GM19395 (cell line): Measurements from ENCODE around the gene C1QTNF8.

Source experiments
- ATAC-seq: cut with Tn5 transposase; IDR thresholded peaks from one replicate; pipeline ENCODE4 v1.9.1; 2021; ENCODE audit warnings: mild to moderate bottlenecking, moderate library complexity; ENCODE audit not compliant: unreplicated experiment

The C1QTNF8 gene

DNA sequence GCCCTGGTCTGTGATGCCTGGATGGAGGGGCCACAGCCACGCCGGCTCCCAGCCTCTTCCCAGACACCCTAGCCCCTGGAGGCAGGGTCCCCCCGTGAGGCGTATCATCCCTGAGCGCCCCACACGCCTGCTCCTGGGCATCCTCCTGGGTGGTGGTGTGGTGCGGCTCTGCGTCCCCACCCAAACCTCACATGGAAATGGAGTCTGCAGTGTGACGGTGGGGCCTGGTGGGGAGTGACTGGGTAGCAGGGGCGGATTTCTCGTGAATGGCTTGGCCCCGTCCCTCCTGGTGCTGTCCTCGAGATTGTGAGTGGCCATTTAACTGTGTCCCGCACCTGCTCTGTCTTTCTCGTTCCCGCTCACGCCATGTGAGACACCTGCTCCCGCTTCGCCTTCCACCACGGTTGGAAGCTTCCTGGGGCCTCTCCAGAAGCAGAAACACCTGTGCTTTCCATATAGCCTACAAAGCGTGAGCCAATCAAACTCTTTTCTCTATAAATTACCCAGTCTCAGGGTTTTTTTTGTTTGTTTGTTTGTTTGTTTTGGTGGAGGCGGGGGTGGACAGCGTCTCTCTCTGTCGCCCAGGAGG is 29.4 kb downstream of the C1QTNF8 start:
- no peak for ATAC-seq

DNA sequence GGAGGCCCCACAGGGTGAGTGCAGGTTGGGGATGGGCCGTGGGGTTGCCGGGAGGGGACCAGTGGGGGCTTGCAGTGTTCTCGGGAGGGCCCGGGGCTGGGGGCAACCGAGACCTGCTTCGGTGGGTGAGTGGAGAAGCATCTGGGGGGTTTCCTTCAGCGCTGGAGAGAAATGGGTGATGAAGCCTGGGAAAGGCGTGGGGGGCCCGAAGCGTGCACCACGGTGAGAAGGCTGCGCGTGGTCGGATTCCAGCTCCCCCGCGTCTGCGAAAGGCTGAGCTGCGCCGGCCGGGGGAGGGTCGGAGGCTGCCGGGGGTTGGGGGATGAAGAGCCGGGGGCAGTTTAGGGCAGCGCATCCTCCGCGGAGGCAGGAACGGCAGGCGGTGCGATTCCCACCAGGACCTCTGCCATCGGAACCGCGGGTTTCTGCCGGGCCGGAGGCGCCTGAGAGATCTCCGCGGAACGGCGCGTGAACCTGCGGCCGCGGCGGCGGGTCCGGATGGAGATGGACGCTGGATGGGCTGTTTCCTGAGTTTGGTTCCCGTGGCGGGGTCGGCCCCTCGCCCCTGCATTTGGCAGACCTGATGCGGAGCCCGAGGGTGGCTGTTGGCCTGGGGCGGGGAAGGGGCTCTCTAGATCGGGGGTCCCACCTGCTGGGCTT is 30.4 kb downstream of the C1QTNF8 start:
- no peak for ATAC-seq

DNA sequence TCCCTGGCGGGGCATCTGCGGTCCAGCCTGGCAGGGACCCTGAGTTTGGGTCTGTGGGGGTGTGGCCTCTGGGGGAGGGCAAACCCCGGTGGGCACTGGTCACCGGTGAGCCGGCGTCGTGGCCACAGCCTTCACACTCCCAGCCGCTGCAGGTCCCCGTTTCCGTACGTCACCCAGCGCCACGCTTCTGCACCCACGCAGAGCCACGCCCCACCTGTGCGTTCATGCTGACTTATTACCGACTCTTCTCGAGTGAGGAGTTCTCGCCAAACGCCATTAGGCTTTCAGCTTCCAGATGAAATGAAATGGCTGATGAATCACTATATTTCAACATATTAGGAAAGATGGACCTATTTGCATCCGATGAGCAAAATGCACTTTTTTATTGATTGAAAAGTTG is 32.3 kb downstream of the C1QTNF8 start:
- no peak for ATAC-seq

DNA sequence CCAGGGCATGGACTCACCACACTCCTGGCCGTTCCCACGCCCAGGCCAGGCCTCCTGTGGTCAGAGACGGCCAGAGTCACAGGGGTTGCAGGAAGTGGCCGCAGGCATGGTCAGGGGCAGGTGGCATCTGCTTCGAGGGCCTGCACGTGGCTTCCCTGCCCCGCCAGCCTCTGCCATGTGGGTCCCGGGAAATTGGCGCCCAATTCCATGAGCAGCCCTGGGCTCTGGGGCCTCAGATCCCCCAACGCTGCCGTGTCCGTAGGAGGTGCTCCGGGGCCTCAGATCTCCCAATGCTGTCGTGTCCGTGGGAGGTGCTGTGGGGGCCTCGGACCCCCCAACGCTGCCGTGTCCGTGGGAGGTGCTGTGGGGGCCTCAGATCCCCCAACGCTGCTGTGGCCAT is 33.1 kb downstream of the C1QTNF8 start:
- ATAC-seq: no peak

DNA sequence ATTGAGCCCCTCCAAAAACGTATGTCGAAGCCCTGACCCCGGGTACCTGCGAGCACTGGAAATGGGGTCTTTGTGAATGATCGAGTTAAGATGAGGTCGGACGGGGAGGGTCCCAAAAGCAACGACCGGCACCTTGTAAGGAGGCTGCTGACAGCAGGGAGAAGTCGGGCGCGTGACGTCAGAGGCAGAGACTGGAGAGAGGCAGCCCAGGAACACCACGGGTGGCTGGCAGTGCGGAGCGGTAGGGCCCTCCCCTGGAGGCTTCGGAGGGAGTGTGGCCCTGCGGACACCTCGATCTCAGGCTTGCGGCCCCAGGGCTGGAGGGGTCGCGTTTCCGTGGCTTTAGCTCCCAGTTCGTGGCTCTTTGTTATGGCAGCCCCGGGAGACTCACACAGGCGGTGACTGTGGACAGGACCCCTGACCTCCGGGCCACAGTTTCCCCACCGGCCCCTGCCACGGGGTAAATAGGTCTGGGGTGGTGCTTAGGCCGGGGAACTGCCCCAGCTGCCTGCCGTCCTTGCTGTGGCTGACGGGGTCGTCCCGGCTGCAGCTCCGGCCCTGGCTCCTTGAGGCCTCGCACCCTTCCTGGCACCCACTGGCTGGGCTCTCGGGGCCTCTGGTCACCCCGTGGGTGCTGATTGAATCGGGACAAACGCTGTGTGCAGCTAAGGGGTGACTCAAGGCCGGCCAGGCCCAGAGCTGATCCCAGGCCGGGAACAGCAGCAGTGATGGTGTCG is 34.1 kb downstream of the C1QTNF8 start:
- no peak for ATAC-seq

DNA sequence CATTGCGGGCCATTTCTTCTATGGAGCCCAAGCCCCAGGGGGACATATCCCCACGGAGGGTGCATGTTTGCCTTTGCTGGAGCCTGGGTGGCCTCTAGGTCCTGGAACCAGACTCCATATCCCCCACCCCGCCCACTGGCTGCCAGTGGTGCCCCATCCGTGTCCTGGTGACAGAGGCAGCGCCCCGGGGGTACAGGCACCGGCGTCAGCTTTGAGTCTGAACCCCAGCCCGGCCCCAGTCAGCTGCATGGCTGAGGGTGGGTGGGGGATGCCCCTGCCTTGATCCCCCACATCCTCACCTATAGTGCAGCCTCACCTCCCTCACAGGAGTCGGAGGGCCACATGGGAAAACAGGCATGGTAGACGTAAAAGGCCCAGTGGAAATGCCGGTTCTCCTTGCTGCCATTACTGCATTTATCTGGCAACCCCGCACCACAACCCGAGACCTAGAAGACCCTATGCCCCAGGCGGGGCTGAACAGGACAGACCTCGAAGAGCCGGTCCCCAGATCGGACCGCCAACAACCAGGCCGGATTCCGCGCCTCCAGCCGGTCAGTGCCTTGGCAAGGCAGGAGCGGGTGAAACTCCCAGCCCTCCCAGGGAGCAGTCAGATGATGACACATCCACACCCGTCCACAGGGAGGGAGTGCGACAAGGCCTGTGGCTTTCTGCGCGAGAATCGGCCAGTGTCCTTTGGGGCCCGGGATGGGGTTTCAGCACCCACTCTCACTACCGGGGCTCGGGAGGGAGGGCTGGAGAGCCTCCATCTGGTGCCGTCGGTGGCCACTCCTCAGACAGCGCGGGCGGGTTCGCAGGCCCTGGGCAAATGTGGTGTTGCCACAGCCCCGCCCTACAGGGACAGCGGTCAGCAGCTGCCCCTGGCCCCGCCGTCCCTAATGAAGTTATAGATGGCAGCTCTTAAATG is 35.4 kb downstream of the C1QTNF8 start:
- no peak for ATAC-seq

DNA sequence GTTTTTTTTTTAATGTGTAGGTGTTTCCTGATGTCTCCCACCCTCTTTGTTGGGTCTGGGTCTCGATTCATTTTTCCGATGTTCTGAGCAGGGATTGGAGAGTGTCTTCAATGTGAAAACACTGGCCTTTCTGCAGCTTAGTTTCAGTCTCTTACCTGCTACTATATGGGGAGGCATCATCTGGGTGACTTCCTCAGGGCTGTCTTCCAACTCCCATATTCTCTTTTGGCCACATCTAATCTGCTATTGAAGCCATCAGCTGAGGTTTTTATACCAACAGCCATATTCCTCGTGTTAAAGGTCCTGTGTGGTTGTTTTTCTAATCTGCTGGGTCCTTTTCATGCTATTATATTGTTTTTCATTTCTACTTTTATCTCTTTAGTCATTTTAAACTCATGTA is 36.7 kb downstream of the C1QTNF8 start:
- ATAC-seq: no peak

DNA sequence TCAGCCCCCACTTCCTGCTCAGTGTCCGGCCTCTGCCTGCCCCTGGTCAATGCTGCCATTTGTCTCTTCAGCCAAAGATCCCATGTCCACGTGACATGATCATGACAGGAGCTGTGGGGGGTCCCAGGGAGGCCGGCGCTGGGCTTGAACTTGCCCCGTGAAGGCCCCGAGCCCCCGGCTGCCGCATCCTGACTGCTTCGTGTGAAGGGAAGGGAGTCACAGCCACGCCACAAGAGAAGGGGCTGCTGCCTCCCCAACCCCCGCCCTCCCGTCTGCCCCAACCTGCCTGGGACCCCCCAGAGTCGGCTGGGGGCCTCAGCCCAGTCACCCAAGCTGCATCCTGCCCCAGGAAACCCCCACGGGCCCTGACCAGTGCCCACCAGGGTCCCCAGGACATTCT is 37.8 kb downstream of the C1QTNF8 start:
- ATAC-seq: no peak

DNA sequence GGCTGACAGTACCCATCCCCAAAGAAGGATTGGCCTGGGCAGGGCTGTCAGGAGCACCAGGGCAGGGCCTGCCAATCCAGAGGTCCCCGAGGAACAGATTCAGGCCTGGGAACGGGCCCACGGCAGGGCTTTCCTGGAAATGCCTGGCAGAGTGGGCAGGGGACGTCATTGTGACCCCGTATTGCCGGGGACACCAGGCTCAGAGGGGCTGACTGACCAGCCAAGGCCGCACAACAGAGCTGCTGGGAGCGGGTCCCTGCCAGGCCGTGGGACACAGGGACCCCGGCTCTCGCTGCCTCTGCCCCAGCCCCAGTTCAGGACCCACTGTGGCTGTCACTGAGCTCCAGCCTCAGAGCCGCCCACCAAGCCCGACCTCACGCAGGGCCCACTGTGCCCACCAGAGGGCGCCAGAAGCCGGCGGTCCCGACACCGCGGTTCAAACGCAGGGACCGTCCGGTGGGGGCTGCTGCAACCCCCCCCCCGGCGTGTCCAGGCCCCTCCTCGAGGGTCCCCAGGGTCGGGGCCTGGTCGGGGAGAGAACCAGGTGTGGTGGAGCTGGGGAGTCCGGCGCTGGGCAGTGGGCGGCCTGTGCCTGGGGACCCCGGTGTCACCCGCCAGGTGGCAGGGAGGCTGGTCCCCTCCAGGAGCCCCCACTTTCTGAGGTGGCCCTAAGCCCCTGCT is 38.7 kb downstream of the C1QTNF8 start:
- ATAC-seq: no peak

DNA sequence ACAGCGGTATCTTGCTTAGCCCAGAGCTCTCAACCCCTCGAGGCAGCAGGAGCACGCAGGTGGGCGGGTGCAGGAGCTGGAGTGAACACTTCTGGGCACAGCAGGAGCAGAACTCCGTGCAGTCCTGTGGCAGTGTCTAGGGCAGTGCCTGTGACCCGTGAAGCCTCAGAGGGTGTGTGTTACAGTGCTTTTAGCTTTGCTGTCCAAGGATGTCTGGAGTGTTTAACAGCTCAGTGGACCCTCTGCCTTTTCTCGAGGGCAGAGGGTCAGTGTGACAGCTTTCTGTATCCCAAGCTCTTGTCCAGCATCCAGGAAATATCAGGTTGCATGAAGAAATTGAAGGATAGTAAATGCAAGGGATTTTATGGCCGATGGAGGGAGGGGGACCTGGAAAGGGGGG is 39.8 kb downstream of the C1QTNF8 start:
- no peak for ATAC-seq

DNA sequence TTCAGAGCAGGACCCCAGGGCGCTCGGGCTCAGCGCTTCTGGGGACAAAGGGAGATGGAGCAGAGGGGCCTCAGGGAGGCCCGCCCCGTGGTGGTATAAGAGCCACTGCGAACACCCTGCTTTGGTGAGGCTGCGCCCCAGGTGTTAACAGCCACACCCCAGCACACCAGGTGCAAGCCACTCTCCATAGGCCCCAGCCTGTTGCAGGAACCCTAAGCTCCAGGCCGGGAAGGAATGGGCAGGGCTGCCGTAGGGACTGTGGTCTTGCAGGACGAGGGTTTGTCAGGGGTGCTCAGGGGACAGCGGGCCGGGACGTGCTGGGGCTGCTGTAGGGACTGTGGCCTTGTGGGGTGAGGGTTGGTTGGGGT is 40.5 kb downstream of the C1QTNF8 start:
- ATAC-seq: no peak

DNA sequence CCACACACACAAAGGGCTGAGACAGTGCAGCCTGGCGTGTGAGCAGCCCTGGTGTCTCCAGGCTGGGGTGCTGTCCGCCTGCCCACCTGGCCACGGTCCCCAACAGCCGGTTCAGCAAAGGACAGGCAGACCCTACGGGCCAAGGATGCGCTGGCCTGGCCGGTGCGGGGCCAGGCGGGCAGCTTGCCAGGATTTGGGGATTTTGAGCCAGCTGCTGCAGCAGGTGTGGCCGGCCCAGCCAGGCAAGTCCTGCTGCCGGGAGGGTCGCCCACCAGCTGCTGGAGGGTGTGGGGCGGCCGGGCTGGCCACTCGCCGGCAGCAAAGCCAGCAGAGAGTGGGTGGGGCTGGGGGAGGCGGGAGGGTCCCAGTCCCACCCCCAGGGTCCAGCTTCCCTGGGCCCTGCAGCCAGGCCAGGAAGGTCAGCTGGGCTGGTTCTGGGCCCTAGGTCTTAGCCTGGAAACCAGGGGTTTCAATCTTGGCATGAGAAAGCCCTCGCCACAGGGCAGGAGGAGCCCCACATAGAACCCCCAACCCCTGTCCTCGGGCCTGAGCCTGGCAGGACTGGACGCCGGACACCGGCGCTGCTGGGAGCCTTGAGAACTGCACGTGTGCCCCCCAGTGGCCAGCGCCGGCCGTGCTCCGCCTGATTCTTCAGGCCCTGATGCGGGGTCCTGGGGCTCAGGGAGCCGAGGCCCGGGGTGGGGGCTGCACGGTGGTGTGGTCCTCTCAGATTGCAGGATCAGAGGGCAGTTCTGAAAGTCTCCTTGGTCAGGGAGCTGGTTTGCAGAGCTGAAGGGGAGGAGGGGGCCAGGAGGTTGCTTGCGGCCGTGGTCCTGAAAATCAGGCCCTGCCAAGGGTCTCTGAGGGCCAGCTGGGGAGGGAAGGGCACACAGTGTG is 41.1 kb downstream of the C1QTNF8 start:
- no peak for ATAC-seq

DNA sequence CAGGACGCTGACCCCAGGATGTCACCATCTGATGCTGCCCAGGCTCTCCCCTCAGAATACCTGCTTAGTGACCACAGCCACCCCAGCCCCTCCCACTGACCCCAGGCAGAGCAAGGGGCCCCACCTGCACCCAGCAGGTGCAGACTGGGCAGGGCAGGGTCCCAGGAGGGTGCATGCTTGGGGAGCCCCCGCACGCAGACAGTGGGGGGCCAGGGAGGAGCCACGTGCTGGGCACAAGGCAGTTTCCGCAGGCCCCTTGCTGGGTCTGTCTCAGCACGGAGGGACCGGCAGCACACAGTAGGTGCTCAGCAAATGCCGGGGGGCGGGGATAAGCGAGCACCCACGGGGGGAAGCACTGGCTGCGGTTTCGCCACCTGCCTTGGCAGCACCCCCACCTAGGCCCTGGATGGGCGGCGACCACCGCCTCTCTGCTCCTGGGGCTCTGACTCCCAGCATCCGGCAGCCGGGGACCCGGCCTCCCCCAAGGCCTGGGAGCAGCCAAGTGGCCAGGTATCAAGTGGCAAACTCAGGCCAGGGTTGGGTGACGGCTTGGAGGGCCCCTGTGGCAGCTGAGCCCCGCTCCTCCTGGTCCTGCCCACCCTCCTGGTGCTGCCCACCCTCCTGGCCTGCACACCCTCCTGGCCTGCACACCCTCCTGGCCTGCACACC is 42.2 kb downstream of the C1QTNF8 start:
- no peak for ATAC-seq

DNA sequence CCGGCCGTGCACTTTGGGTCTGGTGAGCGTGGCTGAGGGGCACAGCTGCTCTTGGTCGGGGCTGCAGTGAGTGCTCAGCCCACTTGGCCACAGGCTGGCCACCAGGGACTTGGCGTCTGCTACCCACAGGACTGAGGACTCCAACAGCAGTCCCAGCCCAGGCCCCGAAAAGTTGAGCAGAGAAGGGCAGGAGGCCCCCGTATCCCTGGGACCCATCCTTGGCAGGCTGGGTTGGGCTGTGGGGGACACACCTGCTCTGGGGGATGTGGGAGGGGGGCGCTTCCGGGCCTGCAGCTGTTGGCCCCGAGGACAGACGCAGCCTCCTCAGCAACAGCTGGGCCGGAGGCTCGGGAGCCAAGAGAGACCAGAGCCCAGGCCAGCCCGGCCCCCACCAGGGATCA is 42.9 kb downstream of the C1QTNF8 start:
- no peak for ATAC-seq

DNA sequence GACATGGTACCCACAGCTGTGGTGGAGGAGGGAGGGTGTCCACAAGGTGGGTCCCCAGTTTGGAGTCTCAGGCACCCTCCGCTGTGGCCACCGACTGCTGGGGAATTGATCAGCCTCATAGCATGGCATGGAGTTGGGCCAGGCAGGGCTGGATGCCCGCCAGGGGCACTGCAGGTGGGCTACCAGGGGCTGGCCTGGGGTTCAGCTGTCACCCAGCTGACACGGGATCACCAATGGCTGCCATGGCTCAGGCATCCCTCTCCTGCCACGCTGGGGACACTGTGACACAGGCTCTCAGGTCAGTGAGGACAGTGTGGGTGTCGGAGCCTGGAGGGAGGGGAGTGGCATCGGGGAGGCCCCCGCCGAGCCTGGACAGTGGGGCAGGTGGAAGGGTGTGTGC is 43.3 kb downstream of the C1QTNF8 start:
- no peak for ATAC-seq

DNA sequence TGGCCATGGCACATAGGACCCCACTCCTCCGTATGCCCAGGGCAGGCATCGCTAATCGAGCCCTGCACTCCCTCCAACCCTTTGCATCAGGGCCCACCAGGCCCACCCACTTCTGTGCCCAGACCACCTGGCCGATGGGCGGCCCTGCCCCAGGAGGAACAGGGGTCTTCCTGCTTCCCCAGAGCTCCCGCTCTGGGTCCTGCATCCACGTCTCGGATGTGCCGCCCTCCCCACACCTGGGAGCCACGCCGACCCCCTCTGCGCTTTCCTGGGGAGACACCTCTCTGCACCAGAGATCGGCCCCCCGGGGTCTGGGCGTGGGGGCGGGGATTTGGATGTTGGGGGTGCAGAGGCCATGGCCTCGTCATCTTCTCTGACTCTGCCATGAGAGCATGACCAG is 44.6 kb downstream of the C1QTNF8 start:
- ATAC-seq: no peak

DNA sequence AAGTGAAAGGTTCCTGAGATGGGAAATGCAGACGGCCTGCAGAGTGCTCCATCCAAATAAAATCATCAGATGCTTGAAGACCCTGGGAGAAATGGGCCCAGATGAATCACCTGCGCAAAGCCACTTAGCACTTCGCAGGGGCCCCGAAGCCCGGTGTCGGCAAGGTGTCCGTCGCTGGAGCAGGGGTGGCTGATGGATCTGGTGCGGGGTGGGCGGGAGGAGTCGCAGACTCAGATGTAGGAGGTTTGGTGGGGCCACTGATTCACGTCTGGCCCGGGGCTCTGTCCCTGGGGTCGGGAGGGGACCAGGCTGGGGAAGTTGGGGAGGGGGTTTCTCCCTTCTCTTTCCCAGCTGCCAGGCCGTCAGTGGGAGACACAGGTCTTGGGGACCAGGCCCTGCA is 45.1 kb downstream of the C1QTNF8 start:
- ATAC-seq: no peak

DNA sequence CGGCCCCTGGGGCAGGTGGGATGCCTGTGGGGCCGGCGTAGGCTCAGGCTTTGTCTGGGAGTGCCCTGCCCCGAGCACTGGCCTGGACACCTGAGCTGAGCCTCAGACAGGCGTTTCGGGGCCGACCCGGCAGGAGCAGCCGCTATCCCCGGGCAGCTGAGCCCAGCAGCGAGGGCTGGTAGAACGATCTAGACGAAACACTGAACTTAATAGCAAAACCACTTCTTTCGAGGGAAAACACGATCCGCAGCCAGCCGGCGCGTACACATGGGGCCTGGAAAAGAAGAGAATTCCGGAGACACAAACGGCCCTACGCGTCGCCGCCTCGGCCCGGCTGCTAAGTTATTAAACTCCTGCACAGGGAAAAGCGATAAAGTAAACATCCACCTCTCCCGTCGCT is 45.5 kb downstream of the C1QTNF8 start:
- no peak for ATAC-seq

DNA sequence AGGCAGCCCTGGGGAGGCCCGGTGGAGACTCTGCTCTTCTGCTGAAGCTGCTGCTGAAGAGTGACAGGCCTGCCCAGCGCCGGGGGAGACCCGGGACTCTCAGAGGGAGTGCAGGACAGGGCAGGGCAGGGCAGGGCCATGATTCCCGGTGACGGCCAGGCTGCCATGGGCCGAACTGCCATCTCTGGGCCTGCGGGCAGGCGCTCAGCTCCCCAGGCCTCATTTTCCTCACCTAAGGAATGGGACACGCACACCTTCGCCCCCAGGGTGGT is 46.1 kb downstream of the C1QTNF8 start:
- no peak for ATAC-seq
